Measurements from ENCODE around the gene LEPR.

The LEPR gene

GRCh38 chr1:65407877-65408276 is 12.6 kb upstream of the LEPR start:
- Histone ChIP-seq H3K4me3 (ENCODE audit: low read depth, low read length) (no peak overlapping the region), H3K9me3 (ENCODE audit: severe bottlenecking) (no peaks in the 10 kb centered on the region), H3K27me3 (ENCODE audit: insufficient read depth, low read depth, severe bottlenecking) (no peaks in the 10 kb centered on the region), H3K36me3 (peaks cover 3% of the 10 kb centered on the region; the same call in 1 of the 2 replicates), H3K27ac (no peak overlapping the region)
- no peak for TF ChIP-seq CTCF (IDR thresholded peaks at IDR 0.05; ENCODE audit: low read depth, low read length)
- DNase-seq, result no peak

GRCh38 chr1:65409314-65409713 is 11.2 kb upstream of the LEPR start:
- Histone ChIP-seq H3K4me3 (ENCODE audit: low read depth, low read length) (no peak overlapping the region), H3K27ac (no peak overlapping the region), H3K9me3 (ENCODE audit: severe bottlenecking) (no peaks in the 10 kb centered on the region), H3K36me3 (peaks cover 3% of the 10 kb centered on the region; the same call in 1 of the 2 replicates), H3K27me3 (ENCODE audit: insufficient read depth, low read depth, severe bottlenecking) (no peaks in the 10 kb centered on the region)
- no peak for DNase-seq
- TF ChIP-seq CTCF (IDR thresholded peaks at IDR 0.05; ENCODE audit: low read depth, low read length), result no peak

- Histone ChIP-seq H3K36me3 (peaks cover 3% of the 10 kb centered on the region; the same call in 1 of the 2 replicates), H3K9me3 (ENCODE audit: severe bottlenecking) (no peaks in the 10 kb centered on the region), H3K4me3 (ENCODE audit: low read depth, low read length) (no peak overlapping the region), H3K27ac (no peak overlapping the region), H3K27me3 (ENCODE audit: insufficient read depth, low read depth, severe bottlenecking) (no peaks in the 10 kb centered on the region)
- TF ChIP-seq CTCF (IDR thresholded peaks at IDR 0.05; ENCODE audit: low read depth, low read length), result no peak
- no peak for DNase-seq
Observed at GRCh38 chr1:65409816-65410326, 10.6 kb upstream of the LEPR start.

GRCh38 chr1:65412256-65412983 is 8.0 kb upstream of the LEPR start:
- H3K27me3 ChIP-seq (ENCODE audit: insufficient read depth, low read depth, severe bottlenecking), result no peaks in the 10 kb centered on the region
- TF ChIP-seq CTCF (IDR thresholded peaks at IDR 0.05; ENCODE audit: low read depth, low read length), result no peak
- H3K4me3 ChIP-seq (ENCODE audit: low read depth, low read length), result no peak overlapping the region
- no peak overlapping the region for H3K27ac ChIP-seq
- H3K36me3 ChIP-seq, result peaks cover 3% of the 10 kb centered on the region; the same call in 1 of the 2 replicates
- no peak for DNase-seq
- H3K9me3 ChIP-seq (ENCODE audit: severe bottlenecking), result no peaks in the 10 kb centered on the region

- H3K27ac ChIP-seq, result no peak overlapping the region
- no peak overlapping the region for H3K4me3 ChIP-seq (ENCODE audit: low read depth, low read length)
- no peak for TF ChIP-seq CTCF (IDR thresholded peaks at IDR 0.05; ENCODE audit: low read depth, low read length)
- no peak for DNase-seq
- H3K27me3 ChIP-seq (ENCODE audit: insufficient read depth, low read depth, severe bottlenecking), result no peaks in the 10 kb centered on the region
- no peaks in the 10 kb centered on the region for H3K9me3 ChIP-seq (ENCODE audit: severe bottlenecking)
- H3K36me3 ChIP-seq, result peaks cover under 1% of the 10 kb centered on the region; the same call in 1 of the 2 replicates
Observed at GRCh38 chr1:65412984-65413375, 7.5 kb upstream of the LEPR start.
